ENCODE results near the gene GSG1L.

Gene GSG1L

DNA sequence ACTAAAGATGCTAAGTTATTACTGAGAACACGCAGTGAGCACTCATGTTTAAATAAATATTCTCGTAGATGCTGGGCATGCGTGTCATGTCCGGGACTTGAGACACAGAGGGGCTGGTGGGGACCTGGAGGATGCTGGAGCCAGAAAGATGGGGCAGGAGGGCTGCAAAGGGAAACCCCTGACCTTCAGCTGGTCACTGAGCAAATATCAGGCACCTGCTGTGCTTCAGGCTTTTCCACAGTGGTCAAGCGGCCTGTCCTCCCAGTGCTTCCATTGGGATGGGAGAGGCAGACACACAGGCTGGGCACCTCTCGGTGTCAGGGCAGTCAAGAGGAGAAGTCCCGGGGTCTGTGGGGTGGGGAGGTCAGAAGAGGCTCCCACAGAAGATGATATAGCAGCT is 211.4 kb downstream of the GSG1L start:
- Histone ChIP-seq H3K36me3 (ENCODE audit: control insufficient read depth, insufficient read depth, low read length) (no peaks in the 10 kb centered on the region), H3K27me3 (replicated peaks; ENCODE audit: control insufficient read depth, insufficient read depth, low read length) (no peaks in the 10 kb centered on the region; the same call in 1 of the 2 replicates), H3K4me3 (replicated peaks; ENCODE audit: low read depth, low read length) (no peak overlapping the region)
- DNase-seq (ENCODE audit: extremely low read depth, insufficient read length), result no peak
- TF ChIP-seq, protein P1, sequence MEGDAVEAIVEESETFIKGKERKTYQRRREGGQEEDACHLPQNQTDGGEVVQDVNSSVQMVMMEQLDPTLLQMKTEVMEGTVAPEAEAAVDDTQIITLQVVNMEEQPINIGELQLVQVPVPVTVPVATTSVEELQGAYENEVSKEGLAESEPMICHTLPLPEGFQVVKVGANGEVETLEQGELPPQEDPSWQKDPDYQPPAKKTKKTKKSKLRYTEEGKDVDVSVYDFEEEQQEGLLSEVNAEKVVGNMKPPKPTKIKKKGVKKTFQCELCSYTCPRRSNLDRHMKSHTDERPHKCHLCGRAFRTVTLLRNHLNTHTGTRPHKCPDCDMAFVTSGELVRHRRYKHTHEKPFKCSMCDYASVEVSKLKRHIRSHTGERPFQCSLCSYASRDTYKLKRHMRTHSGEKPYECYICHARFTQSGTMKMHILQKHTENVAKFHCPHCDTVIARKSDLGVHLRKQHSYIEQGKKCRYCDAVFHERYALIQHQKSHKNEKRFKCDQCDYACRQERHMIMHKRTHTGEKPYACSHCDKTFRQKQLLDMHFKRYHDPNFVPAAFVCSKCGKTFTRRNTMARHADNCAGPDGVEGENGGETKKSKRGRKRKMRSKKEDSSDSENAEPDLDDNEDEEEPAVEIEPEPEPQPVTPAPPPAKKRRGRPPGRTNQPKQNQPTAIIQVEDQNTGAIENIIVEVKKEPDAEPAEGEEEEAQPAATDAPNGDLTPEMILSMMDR (IDR thresholded peaks at IDR 0.05; ENCODE audit: insufficient read depth, low read length, poor library complexity, severe bottlenecking), result no peak

DNA sequence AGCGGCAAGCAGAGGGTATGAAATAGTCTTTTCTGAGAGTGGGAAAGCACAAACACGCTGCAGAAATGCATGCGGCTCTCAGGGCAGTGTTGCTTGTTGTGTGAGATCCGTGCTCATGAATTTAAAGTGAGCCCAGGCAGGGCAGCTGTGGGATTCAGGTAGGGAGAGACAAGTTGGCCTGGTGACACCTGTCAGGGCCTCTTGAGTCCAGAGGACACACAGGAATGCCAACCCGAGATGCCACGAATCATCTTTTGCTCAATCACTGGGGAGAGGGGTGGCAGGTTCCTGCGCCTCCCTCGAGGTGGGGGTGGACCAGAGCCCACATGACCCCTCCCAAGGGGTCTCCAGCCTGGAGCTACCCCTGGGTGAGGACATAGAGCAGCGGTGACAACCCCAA is 211.9 kb downstream of the GSG1L start:
- DNase-seq (ENCODE audit: extremely low read depth, insufficient read length), result no peak
- no peaks in the 10 kb centered on the region for H3K36me3 ChIP-seq (ENCODE audit: control insufficient read depth, insufficient read depth, low read length)
- no peak overlapping the region for H3K4me3 ChIP-seq (replicated peaks; ENCODE audit: low read depth, low read length)
- no peaks in the 10 kb centered on the region; the same call in 1 of the 2 replicates for H3K27me3 ChIP-seq (replicated peaks; ENCODE audit: control insufficient read depth, insufficient read depth, low read length)
- TF ChIP-seq, protein P1 (IDR thresholded peaks at IDR 0.05; ENCODE audit: insufficient read depth, low read length, poor library complexity, severe bottlenecking), result no peak

DNA sequence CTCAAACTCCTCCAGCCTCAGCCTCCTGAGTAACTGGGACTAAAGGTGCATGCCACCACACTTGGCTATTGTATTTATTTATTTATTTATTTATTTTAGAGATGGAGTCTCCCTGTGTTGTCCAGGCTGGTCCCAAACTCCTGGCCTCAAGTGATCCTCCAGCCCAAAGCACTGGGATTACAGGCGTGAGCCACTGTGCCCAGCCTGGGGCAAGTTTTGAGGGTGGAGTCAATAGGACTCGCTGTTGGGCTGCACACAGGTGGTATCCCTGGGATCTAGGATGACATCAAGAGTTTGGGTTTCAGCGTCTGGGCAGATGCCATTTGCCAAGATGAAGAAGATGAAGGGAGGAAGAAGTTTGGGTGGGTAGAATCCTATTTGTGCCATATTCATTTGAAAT is 213.9 kb downstream of the GSG1L start:
- no peak overlapping the region for H3K4me3 ChIP-seq (replicated peaks; ENCODE audit: low read depth, low read length)
- no peak for DNase-seq (ENCODE audit: extremely low read depth, insufficient read length)
- TF ChIP-seq, protein P1 (IDR thresholded peaks at IDR 0.05; ENCODE audit: insufficient read depth, low read length, poor library complexity, severe bottlenecking), result no peak
- H3K27me3 ChIP-seq (replicated peaks; ENCODE audit: control insufficient read depth, insufficient read depth, low read length), result no peaks in the 10 kb centered on the region; the same call in 1 of the 2 replicates
- no peaks in the 10 kb centered on the region for H3K36me3 ChIP-seq (ENCODE audit: control insufficient read depth, insufficient read depth, low read length)

DNA sequence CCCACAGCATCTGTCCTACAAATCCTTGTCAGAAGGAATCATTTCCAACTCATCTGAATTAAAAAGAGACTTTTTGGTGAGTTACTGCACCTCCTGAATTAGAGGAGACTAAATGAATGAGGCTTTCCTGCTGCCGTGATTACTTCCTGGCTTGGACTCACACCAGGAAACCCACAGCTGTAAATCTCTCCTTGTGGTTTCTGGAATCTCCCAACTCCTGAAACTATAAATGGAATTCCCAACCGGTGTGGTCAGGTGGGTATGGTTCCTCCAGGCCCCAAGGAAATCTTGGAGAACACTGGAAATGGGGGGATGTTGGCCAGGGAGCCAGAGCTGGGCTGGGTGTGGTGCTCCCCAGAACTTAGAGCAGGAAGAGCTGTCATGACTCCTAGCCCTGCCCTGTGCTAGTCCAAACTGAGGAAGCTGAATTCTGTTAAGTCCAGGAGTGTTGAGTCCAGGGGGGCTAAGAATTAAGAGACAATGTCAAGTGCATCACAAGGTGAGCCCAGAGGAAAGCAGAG is 216.4 kb downstream of the GSG1L start:
- no peaks in the 10 kb centered on the region for H3K36me3 ChIP-seq (ENCODE audit: control insufficient read depth, insufficient read depth, low read length)
- TF ChIP-seq, protein P1 (IDR thresholded peaks at IDR 0.05; ENCODE audit: insufficient read depth, low read length, poor library complexity, severe bottlenecking), result no peak
- no peaks in the 10 kb centered on the region; the same call in 1 of the 2 replicates for H3K27me3 ChIP-seq (replicated peaks; ENCODE audit: control insufficient read depth, insufficient read depth, low read length)
- no peak overlapping the region for H3K4me3 ChIP-seq (replicated peaks; ENCODE audit: low read depth, low read length)
- no peak for DNase-seq (ENCODE audit: extremely low read depth, insufficient read length)

DNA sequence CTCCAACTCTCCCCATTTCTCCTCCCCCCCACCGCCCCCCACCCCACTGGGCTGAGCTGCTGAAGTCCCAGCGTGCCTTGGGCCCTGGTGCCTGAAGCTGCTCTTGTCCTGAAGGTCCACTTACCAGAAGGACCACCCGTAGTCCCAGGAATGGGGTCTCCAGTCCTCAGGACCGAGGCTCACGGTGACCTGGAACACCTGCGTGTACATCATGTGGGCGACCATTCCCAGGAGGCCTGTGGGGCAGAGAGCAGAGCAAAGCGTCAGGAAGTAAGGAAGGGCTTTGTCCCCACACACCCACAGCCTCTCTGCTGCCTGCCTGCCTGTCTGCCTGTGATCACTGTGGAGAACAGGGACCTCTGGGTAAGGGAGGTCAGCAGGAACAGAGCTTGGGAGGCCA is 218.7 kb downstream of the GSG1L start:
- no peak for DNase-seq (ENCODE audit: extremely low read depth, insufficient read length)
- Histone ChIP-seq H3K27me3 (replicated peaks; ENCODE audit: control insufficient read depth, insufficient read depth, low read length) (no peaks in the 10 kb centered on the region; the same call in 1 of the 2 replicates), H3K4me3 (replicated peaks; ENCODE audit: low read depth, low read length) (no peak overlapping the region), H3K36me3 (ENCODE audit: control insufficient read depth, insufficient read depth, low read length) (no peaks in the 10 kb centered on the region)
- TF ChIP-seq, protein P1 (IDR thresholded peaks at IDR 0.05; ENCODE audit: insufficient read depth, low read length, poor library complexity, severe bottlenecking), result no peak

DNA sequence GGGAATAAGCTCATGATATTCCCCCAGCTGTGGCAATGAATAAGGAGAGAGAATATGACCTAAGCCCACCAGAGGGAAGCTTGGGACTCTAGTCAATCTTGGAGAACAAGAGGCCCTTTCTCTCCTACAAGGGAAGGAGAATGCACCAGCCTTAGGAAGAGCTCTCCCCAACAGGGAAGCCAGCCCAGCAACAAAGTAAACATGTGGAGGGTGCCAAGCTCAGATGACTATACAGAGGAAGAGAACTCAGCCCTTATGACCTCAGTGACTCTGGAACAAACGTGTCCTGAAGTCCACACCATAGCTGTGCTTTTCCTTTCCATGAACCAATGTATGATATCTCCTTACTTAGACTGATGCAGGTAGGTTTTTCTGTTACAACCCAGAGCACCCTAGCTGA is 219.7 kb downstream of the GSG1L start:
- H3K27me3 ChIP-seq (replicated peaks; ENCODE audit: control insufficient read depth, insufficient read depth, low read length), result no peaks in the 10 kb centered on the region; the same call in 1 of the 2 replicates
- no peak overlapping the region for H3K4me3 ChIP-seq (replicated peaks; ENCODE audit: low read depth, low read length)
- H3K36me3 ChIP-seq (ENCODE audit: control insufficient read depth, insufficient read depth, low read length), result no peaks in the 10 kb centered on the region
- TF ChIP-seq, protein P1 (IDR thresholded peaks at IDR 0.05; ENCODE audit: insufficient read depth, low read length, poor library complexity, severe bottlenecking), result no peak
- no peak for DNase-seq (ENCODE audit: extremely low read depth, insufficient read length)
